HG03159 (cell line): ENCODE data around the gene OTOP3.

Source experiments
- ATAC-seq: cut with Tn5 transposase; IDR thresholded peaks from one replicate; pipeline ENCODE4 v1.9.1; 2021; ENCODE audit warnings: mild to moderate bottlenecking, moderate library complexity; ENCODE audit not compliant: unreplicated experiment

The OTOP3 gene

DNA sequence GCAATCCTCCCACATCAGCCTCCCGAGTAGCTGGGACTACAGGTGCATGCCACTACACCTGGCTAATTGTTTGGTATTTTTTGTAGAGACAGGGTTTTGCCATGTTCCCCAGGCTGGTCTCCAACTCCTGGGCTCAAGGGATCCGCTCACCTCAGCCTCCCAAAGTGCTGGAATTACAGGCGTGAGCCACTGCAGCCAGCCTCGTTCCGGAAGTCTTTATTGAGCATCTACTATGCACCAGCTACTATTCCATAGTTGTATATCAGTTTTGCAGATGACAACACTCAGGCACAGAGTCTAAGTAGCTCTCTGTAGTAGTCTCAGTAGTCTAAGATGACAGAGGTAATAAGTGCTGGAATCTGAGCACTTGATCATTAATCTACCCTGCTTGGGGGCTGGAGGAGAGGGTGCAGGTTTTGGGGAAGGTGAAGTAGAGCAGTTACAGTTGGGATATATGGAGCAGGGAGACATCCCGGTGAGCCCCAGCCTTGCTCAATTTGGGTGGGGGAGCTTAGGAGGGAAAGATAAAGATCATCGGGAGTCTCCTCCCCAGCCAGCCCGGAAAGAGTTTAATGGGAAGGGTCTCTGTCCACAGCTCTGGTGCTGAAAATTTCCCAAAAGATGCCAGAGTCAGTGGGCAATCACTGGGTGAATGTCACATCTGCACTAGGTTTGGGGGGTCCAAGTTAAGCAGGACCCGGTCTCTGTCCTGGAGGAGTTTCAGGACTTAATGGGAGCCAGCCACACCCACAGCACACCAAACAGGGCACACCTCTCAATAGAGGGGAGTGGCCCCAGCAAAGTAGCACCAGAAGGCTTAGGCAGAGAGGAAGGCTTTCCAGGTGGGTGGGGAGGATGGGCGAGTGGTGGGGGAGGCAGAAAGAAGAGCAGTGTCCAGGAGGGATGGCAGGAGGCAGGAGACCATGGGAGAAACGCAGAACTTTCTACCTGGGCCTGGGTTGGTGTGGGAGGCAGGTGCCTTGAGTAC is 1.7 kb downstream of the OTOP3 start:
- ATAC-seq: no peak

DNA sequence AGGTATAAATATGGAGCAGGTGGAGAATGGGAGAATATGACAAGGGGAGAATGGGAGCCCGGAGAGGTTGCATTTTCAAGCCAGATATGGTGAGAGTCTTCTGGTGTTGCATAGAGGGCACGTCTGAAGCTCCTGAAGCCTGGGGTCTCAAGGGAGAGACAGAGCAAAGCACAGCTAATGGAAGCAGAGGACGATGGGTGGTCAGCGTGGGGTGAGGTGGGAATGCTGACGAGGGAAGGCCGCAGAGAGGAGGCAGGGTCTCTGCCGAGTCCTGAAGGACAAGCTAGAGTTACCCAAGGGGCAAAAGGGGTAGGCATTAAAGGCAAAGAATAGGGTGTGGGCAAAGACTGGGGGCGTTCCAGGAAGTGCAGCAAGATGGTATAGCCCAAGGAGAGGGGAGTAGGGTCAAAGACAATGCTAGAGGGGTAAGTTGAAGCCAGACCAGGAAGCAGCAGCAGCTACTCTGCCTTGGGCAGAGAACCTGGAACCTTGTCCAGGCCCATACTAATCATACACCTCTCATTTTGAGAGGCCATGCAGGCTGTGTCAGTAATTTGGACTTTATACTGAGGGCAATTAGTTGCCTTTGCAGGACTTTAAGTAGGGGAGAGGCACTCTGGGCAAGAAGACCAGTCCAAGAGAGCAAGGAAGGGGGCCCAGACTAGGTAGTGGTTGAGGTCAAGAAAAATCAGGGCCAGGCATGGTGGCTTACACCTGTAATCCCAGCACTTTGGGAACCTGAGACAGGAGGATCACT is 2.7 kb downstream of the OTOP3 start:
- no peak for ATAC-seq

DNA sequence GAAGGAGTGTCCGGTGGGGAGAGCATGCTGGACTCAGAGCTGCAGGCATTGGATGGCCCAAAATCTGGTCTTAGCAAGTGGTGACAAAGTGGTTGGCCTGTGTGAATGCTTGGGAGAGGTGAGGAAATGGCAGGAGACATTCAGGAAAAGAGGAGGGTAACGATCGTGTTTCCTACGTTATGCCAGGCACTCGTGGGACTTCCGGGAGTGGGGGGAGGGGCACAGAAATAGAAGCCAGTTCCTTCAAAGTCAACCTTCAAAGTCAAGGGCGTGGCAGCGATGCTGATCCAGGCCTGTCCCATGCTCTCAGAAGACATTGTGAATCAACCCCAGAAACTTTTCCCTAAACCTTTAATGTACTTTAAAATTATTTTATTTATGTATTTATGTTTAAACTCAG is 3.8 kb downstream of the OTOP3 start:
- no peak for ATAC-seq

DNA sequence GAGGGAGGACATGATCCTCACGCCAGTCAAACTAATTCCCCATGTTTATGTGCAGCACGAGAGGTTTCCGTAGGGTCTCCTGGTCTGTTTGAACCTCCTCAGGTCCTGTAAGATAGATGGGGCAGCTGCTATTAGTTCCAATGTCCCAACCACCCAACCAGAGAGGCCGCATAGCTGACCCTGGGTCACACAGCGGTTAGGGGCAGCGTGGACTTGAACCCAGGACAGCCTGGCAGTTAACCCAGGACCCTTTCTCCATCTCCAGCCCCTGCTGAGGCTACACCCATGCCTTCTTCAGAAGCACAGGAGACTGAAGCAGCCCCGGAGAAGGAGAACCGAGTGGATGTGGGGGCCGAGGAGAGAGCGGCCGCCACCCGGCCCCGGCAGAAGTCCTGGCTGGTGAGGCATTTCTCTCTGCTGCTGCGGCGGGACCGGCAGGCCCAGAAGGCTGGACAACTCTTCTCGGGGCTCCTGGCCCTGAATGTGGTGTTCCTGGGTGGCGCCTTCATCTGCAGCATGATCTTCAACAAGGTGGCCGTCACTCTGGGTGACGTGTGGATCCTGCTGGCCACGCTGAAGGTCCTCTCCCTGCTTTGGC is 5.5 kb downstream of the OTOP3 start:
- no peak for ATAC-seq

- no peak for ATAC-seq
Measured at GRCh38 chr17:74943808-74944522, 8.3 kb downstream of the OTOP3 start.

DNA sequence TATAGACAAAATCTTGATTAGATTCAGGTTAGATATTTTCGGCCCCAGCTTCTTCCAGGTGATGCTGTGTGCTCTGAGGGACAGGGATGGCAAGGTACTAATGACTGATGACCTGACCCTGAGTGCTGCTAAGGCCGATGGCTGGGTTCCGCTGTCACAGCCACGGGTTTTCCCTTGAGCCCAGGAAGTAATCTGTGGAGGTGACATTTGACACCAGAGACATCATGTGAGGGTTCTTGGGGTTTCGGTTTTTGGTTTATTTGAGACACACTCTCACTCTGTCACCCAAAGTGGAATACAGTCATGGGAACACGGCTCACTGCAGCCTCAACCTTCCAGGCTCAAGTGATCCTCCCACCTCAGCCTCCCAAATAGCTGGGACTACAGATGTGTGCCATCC is 9.8 kb downstream of the OTOP3 start:
- no peak for ATAC-seq

DNA sequence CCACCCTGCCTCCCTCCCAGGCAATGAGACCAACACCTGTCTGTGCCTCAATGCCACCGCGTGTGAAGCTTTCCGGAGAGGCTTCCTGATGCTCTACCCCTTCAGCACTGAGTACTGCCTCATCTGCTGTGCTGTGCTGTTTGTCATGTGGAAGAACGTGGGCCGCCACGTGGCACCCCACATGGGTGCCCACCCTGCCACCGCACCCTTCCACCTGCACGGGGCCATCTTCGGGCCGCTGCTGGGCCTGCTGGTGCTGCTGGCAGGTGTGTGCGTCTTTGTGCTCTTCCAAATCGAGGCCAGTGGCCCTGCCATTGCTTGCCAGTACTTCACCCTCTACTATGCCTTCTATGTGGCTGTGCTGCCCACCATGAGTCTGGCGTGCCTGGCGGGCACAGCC is 10.9 kb downstream of the OTOP3 start:
- ATAC-seq: no peak

- no peak for ATAC-seq
Measured at GRCh38 chr17:74947041-74947754, 11.5 kb downstream of the OTOP3 start.

DNA sequence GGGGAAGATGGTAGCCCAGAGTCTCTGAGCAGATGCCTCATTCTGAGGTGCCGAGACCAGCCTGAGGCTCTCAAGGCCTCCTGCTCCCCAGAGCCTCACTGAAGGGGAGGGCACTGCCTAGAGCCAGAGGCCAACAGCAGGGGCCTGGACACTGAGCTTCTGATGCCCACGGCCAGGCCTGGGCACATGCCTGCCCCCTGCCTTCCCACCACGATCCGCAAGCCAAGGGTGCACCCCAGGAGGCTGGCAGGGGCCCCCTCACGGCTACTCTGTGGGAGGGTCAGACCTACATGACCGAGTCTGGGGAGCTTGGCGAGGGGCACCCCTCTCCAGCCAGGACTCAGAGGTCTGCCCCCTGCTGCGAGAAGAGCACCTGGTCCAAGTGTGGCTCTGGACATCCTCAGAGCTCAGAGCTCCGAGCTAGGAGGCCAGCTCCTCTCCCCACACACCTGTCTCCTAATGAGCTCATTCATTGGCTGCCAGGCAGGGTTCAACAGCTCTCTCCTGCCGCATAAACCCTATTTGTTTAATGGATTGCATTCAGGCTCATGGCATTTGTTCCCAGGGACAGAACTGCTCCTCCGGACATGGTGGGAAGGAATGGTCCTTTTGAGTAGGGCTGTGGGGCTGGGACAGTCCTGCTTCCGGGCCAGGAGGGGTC is 13.9 kb downstream of the OTOP3 start:
- no peak for ATAC-seq

DNA sequence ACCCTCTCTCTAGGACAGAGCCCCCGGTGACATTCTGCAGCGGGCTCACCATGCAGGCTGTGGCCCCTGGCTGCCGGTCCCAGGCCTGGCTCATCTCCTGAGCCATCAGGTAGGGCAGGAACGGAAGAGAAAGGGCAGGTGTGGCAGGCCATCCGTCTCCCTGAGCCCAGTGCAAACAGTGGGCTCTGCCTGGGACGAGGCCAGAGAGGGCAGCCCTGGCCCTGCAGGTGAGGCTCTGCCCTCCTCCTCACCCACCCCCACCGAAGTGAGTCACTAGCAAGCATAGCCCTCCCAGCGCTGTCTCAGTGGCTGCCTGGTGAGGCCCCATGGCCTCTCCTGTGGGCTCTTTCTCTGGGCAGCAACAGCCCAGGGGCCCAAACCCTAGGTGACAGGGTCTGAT is 14.5 kb downstream of the OTOP3 start:
- no peak for ATAC-seq

- no peak for ATAC-seq
Measured at GRCh38 chr17:74951065-74951464, 15.4 kb downstream of the OTOP3 start.

DNA sequence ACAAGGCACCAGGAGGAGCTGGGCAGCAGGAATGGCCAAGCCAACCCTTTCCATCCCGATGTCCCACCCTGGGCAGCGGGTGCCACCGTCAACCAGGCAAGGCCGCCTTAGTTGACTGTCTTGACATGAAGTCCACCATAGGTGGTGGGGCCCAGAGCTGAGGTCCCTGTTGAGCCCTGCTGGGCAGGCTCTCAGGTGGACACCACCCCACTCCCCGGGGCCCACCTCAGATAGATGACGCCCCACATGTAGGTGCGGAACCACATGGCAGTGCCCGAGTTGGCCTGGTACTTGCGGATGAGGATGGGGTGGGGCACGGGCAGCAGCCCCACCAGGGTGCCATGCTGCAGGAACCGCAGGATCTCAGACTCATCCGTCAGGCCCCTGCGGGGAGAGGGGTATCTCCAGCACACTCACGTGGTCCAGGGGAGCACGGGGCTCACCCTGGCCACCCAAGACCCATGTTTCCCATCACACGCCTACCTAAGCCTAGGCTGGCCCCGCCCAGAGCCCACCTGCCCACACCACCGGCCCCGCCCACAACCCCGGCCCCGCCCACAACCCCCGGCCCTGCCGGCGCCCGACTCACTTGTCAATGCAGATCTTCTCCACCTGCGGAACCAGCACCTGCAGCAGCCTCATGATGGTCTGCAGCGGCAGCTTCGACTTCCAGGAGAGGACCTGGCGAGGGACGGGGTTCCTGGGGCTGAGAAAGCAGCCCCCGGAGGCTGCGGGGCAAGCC is 16.2 kb downstream of the OTOP3 start:
- no peak for ATAC-seq

GRCh38 chr17:74952431-74953133 is 16.9 kb downstream of the OTOP3 start:
- ATAC-seq: no peak

GRCh38 chr17:74953134-74953687 is 17.5 kb downstream of the OTOP3 start:
- no peak for ATAC-seq

DNA sequence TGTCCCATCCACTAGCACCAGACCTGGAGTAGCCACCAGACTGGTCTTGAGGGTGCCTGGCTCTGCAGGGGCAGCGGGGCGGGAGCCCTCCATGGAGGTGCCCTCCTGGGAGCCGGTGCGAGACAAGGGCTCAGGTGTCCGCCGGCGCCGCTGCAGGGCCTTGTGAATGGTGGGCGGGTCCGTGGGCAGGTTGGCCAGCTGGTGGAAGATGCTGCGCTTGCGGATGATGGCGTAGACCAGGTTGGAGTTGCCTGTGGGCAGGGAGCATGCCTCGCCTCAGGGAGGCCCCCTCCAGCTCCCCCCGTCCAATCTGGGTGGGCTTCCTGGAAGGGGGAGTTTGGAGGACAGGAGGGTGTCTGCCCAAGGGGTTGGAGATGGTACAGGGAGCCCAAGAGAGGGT is 18.4 kb downstream of the OTOP3 start:
- ATAC-seq: no peak

GRCh38 chr17:74954665-74955421 is 19.1 kb downstream of the OTOP3 start:
- ATAC-seq: no peak

DNA sequence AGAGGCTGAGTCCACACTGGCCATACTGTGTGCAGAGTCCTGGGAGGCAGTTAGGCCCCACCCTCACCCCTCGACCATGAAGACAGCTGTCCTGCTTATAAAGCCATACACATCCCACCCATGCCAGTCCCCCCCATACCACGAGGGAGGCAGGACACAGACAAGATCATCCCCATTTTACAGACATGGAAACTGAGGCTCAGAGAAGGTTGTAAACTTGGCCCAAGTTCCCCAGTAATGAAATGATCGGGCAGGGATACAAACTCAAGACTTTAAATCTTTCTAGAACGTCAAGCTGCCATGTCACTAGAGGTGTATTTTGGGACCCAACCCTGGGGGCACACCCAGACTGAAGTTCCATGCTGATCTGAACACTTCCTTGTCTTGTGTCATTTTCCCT is 20.4 kb downstream of the OTOP3 start:
- no peak for ATAC-seq
